CD4-positive, alpha-beta T cell treated with Interferon alpha-2 for 1 hour (primary cell): ENCODE measurements around the gene CAPZA2.
"Not testable (repeated sequence)": the region's sequence is repeated elsewhere in the genome, so short reads cannot be mapped to it uniquely, and the experiment has no call there.

Experiments used
- DNase-seq, 2 donors: peaks; one replicate each; pipeline ENCODE4 v3.0.0-alpha.2; 2020 to 2022

The CAPZA2 gene

GRCh38 chr7:116922545-116922944, 60.2 kb downstream of the CAPZA2 start:
- no peak for DNase-seq

DNA sequence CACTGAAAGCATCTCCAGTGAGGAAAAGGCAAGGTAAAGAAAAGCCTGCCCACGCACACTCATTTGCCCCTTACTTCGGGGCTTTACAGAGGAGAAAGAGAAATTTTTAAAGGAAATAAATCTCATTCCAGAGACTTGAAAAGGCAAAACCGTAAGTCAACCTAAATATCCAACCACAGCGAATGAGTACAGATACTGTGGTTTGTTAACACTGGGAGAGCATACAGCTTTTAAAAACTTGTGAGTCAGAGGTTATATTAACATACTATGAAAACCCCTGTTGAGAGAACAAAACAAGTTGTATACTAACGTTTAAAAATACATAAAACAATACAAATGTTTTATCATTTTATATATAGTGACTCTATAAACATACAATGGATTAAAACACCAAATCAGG, 62.4 kb downstream of the CAPZA2 start:
- DNase-seq: no peak

- no peak for DNase-seq
Observed at GRCh38 chr7:116929021-116929420, 66.6 kb downstream of the CAPZA2 start.

DNA sequence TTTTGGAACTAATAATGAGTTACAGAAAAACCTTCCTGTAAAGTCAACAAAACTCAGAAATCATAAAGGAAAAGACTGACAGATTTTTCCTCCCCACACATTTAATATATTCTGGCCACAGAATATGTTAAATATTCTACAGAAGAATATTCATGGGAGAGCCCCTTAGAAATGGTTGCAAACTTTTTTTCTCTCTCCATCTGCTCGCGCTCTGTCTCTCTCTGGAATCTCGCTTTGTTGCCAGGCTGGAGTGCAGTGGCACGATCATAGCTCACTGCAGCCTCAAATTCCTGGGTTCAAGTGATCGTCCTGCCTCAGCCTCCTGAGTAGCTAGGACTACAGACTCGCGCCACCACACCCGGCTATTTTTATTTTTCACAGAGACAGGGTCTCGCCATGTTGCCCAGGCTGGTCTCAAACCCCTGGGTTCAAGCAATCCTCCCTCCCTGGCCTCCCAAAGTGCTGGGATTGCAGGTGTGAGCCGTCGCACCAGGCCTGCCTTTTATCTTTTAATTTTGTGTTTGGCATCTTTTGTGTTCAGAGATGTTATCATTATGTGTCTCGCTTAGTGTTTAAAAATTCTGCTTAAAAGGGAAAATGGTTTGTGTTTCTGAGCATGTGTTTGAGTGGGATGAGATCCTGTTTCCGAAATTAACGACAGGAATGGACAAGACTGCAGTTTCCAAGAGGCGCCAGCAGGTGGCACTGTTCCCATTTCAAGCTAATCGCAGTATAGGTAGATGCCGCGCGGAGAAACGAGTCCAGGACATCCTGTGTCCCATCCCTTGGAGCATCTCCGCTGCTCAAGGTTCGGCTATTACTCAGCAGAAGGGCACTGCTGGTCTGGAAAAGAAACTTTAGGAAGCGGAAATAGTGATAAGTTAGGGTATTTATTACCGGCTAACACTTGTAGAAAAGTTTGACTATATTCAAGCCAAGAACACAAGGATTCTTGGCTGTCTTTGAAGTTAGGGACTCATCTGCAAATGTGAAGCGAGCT, 67.8 kb downstream of the CAPZA2 start:
- DNase-seq: peak; percentile 63 to 75

- no peak for DNase-seq
Observed at GRCh38 chr7:116932566-116932965, 70.2 kb downstream of the CAPZA2 start.

- no peak for DNase-seq
Observed at GRCh38 chr7:116933465-116933864, 71.1 kb downstream of the CAPZA2 start.

GRCh38 chr7:116934580-116934979, 72.2 kb downstream of the CAPZA2 start:
- DNase-seq: no peak

DNA sequence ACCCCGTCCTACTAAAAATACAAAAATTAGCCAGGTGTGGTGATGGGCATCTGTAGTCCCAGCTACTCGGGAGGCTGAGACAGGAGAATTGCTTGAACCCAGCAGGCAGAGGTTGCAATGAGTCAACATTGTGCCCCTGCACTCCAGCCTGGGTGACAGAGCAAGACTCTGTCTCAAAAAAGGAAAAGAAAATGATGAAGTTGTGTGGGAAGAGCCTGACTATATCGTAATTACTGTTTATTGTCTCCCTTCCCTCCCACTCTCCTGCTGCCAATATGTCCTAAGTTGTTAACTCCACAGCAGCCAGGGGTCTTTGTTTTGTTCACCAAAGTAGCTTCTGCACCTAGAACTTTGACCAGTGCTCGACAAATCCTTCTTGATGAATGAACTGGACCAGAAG, 74.5 kb downstream of the CAPZA2 start:
- not testable (repeated sequence) for DNase-seq

GRCh38 chr7:116938678-116939077, 76.3 kb downstream of the CAPZA2 start:
- DNase-seq: no peak

DNA sequence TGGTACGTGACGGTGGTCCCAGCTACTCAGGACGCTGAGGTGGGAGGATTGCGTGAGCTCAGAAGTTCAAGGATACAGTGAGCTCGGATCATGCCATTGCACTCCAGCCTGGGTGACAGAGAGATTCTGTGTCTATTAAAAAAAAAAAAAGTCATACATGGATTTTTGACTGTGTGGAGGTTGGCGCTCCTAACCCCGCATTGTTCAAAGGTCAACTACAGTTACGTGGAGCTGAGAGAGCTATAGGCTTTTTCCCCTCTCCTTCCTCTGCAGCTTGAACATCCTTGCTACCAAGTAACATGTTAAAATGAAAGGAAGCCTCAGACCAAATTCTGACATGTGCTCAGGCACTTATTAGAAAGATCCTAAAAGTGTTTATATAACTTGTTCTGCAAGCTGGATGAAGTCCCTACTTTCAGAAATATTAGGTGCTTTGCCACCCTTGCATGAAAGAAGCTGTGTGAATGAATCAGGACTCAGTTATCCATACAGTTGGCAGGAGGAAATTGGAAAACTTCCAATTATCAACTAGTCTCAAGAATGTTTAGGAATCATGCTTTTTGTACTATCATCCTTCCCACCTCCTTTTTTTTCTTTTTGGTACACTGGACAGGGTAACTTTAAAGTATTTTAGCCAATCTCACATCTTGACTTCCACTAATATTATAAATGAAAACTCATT, 78.4 kb downstream of the CAPZA2 start:
- no peak for DNase-seq

DNA sequence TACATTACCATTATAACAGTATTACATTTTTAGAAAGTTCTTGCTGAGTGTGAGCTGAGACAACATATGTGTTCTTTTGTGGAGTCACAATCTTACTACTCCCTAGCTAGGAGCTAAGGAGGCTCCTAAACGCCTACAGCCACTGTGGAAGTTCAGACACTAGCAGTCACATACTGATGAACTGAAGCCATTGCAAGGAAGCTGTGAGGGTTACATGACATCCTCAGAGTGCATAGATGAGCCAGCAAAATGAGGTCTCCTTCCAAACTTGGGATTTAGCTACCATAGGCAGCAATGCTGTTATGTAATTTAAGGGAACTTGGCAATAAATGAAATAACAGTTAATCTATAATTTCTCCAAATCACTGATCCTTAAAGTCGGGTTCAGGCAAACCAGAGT, 80.1 kb downstream of the CAPZA2 start:
- no peak for DNase-seq

- no peak for DNase-seq
Observed at GRCh38 chr7:116948934-116949333, 86.5 kb downstream of the CAPZA2 start.

DNA sequence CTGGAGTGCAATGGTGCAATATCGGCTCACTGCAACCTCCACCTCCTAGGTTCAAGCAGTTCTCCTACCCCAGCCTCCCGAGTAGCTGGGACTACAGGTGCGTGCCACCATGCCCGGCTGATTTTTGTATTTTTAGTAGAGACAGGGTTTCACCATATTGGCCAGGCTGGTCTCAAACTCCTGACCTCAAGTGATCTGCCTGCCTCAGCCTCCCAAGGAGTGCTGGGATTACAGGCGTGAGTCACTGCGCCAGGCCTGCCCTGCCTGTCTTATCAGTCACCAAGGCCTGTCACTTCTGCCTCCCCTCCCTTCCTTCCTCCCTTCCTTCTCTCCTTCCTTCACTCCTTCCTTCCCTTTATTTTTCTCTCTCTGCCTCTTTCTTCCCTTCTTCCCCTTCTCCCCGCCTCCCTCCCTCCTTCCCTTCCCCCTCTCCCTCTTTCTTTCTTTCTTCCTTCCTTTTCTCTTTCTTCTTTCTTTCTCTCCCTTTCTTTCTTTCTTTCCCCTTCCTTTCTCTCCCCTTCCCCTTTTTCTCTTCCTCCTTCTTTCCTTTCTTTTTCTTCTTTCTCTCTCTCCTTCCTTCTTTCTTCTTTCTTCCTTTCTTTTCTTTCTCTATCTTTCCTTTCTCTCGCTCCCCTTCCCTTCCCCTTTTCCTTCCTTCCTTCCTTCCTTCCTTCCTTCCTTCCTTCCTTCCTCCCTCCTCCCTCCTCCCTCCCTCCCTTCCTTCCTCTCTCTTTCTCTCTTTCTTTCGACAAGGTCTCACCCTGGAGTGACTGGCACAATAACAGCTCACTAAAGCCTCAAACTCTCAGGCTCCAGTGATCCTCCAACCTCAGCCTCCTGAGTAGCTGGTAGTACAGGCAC, 87.8 kb downstream of the CAPZA2 start:
- no peak for DNase-seq

DNA sequence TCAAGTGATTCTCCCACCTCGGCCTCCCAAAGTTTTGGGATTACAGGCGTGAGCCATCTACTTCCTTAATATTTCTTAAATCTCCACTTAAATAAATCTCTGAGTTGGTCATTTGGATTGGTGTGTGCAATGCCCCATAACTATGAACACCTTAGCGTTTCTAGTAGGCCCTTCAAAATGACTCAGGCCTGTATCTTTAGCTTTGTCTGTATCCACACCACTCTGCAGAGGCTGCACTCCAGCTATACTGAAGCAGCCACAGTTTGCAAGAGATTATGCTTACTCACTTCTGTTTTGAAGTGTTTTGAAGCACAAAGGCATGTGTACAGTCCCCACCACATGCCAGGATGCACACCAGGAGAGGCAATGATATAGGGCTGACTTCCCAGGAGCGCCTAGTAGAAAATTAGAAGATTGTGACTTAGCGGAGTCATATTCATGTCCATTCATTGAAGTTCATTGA, 88.5 kb downstream of the CAPZA2 start:
- no peak for DNase-seq

- no peak for DNase-seq
Observed at GRCh38 chr7:116951366-116952292, 89.2 kb downstream of the CAPZA2 start.

GRCh38 chr7:116952635-116953371, 90.4 kb downstream of the CAPZA2 start:
- no peak for DNase-seq

DNA sequence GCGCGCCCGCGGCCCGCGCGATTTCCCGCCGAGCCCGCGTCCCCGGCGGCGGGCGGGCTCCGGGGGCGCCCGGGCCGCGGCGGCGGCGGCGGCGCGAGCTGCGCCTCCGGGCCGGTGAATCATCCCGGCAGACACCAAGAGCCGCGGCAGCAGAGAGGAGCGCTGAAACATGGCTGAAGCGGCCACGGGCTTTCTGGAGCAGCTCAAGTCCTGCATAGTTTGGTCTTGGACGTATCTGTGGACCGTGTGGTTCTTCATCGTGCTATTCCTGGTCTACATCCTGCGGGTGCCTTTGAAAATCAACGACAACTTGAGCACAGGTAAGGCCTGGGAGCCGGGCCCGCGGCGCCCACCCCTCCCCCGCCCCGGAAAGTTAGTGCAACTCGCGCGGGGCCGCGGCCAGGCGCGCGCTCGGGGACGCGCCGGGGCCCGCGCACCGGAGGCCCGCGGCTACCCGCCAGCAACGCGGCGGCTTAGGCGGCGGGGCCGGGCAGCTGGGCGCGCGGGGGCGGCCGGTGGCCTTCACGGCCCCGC, 91.1 kb downstream of the CAPZA2 start, which contains the start of gene ST7:
ST7 (plus strand) TSS at position 130 of the 534 bp plus-strand sequence; CDS start at position 170, 40 bp downstream.
- peak; percentile 44 to 68 for DNase-seq

DNA sequence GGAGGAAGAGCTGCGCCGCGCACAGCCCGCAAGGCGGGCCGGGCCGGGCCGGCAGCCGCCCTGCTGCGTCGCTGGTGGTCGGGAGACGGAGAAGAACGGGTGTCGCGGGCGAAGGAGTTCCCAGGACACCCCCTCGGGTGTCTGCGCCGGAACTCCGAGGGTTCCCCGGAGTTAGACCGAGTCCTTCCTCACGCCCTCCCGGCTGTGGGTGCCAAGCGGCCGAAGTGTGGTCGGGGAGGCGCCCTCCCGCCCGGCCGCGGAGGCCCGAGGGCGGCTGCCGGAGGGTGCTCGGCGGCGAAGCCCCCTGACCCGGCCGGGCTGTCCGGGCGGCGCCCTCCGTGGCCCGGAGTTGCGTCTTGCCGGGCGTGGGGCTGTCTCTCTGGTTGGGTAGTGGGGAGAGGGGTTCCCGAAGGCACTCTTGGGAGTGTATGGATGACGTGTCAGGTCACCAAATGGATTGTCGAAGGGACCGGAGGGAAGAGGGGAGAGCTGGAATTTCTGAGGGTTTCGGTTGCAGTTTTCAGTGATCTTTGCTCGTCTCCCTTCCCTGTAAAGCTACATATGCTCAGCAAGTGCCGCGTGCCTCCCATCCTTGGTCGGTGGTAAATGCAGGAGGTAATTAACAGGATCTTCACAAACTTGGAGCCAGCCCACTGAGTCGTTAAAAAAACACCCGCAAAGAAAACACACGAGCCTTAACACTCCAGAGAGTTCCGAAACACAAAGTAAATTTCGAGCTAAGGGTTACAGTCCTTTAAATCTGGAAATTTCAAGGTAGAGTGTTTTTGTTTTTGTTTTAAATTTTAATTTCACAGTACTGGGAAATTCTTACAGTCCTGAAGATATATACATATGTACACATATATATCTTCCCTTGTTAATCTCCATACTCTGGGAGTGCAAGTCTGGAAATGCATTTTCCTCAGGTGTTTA, 91.8 kb downstream of the CAPZA2 start:
- peak; percentile 12 to 34 for DNase-seq

- DNase-seq: no peak
Observed at GRCh38 chr7:116955340-116955739, 93.0 kb downstream of the CAPZA2 start.
